Activated CD4-positive, alpha-beta memory T cell treated with anti-CD3 and anti-CD28 coated beads, Interleukin-2, amount 10 ng/mL, durations not matched to agents 7 days and 5 days (primary cell): ENCODE measurements around the gene ITGAD. TPM values are rescaled to one million over a fixed set of nuclear protein-coding genes. Genes with fewer than 3 reads are reported as not detected.
A peak's percentile ranks its signal among the peaks of the same experiment; 100 is the strongest.
"Not testable (repeated sequence)": the region's sequence is repeated elsewhere in the genome, so short reads cannot be mapped to it uniquely, and the experiment has no call there.

Experiments
- CTCF ChIA-PET: fragments of 350-600 bp; sonication (Branson Sonifier 250); formaldehyde crosslinking; loops from one replicate; lab custom pipeline; 2021; ENCODE audit warnings: antibody characterized with exemption, inconsistent platforms; lab: Charles Lee
- POLR2A ChIA-PET: fragments of 350-600 bp; sonication (Branson Sonifier 250); formaldehyde crosslinking; loops from one replicate; lab custom pipeline; 2021; ENCODE audit warnings: antibody characterized with exemption; lab: Charles Lee
- DNase-seq: peaks from one replicate; pipeline ENCODE4 v3.0.0-alpha.2; 2020
- H3K27ac Mint-ChIP-seq: one replicate; pipeline ENCODE4 v1.8.0; 2021; ENCODE audit warnings: mild to moderate bottlenecking, mixed read lengths
- H3K27me3 Mint-ChIP-seq: one replicate; pipeline ENCODE4 v1.8.0; 2021; ENCODE audit warnings: mixed read lengths
- H3K36me3 Mint-ChIP-seq: one replicate; pipeline ENCODE4 v1.8.0; 2021; ENCODE audit warnings: low read depth, mixed read lengths
- H3K4me1 Mint-ChIP-seq: one replicate; pipeline ENCODE4 v1.8.0; 2021; ENCODE audit warnings: mixed read lengths
- H3K4me3 Mint-ChIP-seq: one replicate; pipeline ENCODE4 v1.8.0; 2021; ENCODE audit warnings: mild to moderate bottlenecking, mixed read lengths
- H3K9me3 Mint-ChIP-seq: one replicate; pipeline ENCODE4 v1.8.0; 2021; ENCODE audit warnings: mixed read lengths
- total RNA-seq, 2 experiments: library from RNA; stranded (reverse); gene quantifications; one replicate each; pipeline ENCODE4 v1.2.3, GENCODE V29; 2021

Gene ITGAD
- total RNA-seq, 2 experiments from 2014 or later: not detected

DNA sequence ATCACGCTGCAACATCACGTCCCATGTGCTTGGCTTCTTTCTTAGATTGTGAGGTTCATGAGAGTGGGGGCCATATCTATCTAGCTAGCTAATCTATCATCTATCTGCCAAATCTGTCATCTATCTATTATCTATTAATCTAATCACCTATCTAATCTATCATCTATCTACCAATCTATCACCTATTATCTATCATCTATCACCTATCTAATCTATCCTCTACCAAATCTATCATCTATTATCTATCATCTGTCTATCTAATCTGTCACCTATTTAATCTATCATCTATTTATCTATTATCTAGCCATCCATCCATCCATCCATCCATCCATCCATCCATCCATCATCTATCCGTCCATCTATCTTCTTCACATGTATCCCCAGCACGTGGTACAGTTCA is 20.8 kb downstream of the ITGAD start:
- DNase-seq: no peak
- POLR2A ChIA-PET: no interaction called here
- Mint-ChIP-seq H3K4me1 (peaks cover 31% of the 10 kb centered on the region), H3K36me3 (no peaks in the 10 kb centered on the region), H3K27ac (no peak overlapping the region), H3K4me3 (no peak overlapping the region), H3K27me3 (peaks cover 24% of the 10 kb centered on the region), H3K9me3 (peaks cover 6% of the 10 kb centered on the region)
- CTCF ChIA-PET: no interaction called here

DNA sequence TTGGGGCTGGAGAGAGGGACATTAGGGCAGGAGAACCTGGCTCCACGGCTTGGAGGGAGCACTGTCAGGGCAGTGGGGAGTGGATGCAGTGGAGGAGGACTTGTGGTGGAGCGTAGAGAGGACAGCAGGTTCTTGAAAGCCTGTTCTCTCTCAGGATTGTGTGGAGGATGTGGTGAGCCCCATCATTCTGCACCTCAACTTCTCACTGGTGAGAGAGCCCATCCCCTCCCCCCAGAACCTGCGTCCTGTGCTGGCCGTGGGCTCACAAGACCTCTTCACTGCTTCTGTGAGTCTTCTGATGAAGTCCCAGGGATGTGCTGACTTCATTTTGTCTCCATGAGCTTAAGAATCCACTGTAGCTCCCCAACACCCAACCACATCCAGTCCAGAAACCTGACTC is 21.6 kb downstream of the ITGAD start:
- Mint-ChIP-seq H3K4me3 (no peak overlapping the region), H3K27ac (peak overlapping the region; percentile 37), H3K9me3 (peaks cover 6% of the 10 kb centered on the region), H3K36me3 (no peaks in the 10 kb centered on the region), H3K27me3 (peaks cover 24% of the 10 kb centered on the region), H3K4me1 (peaks cover 34% of the 10 kb centered on the region)
- POLR2A ChIA-PET: no interaction called here
- peak; percentile 62 for DNase-seq
- CTCF ChIA-PET: no interaction called here

DNA sequence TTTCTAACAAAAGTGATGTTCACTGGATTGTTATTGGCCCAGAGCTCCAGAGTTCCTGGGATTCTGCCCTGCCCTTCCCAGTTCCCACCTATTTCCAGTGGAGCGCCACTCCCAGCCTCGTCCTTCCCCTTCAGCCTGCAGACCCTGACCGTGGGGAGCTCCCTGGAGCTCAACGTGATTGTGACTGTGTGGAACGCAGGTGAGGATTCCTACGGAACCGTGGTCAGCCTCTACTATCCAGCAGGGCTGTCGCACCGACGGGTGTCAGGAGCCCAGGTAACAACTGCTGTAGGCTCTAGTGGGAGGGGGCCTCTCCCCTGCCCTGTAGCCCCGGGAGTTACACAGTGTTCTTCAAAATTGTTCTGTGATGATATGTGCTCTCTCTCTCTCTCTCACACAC is 23.2 kb downstream of the ITGAD start:
- Mint-ChIP-seq H3K4me1 (peaks cover 47% of the 10 kb centered on the region), H3K27me3 (peaks cover 24% of the 10 kb centered on the region), H3K27ac (no peak overlapping the region), H3K9me3 (peaks cover 6% of the 10 kb centered on the region), H3K4me3 (no peak overlapping the region), H3K36me3 (peaks cover 4% of the 10 kb centered on the region)
- POLR2A ChIA-PET: no interaction called here
- no peak for DNase-seq
- CTCF ChIA-PET: no interaction called here

DNA sequence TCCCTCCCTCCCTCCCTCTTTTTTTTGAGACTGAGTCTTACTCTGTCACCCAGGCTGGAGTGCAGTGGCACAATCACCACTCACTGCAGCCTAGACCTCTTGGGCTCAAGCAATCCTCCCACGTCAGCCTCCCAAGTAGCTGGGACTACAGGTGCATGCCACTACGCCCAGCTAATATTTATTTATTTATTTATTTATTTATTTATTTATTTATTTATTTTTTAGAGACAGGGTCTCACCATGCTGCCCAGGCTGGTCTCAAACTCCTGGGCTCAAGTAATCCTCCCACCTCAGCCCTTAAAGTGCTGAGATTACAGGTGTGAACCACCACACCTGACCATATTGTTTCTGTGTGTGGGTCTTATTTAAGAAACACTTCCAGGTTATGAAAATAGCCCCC is 23.9 kb downstream of the ITGAD start:
- CTCF ChIA-PET, H3K27ac Mint-ChIP-seq: not testable (repeated sequence)
- H3K4me1 Mint-ChIP-seq: peaks cover 54% of the 10 kb centered on the region

DNA sequence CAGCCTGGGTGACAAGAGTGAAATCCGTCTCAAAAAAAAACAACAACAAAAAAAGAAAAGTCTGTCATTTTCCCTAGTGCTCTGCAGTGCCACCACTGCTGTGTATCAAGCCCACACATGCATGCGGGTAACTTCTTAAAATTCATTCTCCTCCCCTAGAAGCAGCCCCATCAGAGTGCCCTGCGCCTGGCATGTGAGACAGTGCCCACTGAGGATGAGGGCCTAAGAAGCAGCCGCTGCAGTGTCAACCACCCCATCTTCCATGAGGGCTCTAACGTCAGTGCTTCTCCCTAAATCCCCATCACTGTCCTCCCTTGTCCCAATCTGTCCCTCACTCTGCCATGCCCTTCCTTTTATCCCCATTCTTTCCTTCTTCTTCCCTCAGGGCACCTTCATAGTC is 24.8 kb downstream of the ITGAD start:
- DNase-seq: no peak
- ChIA-PET POLR2A (interaction anchor here (0.9 kb wide), 1 partner anchor 14 kb away, joined by 3 read pairs; no protein-coding TSS in a partner anchor), CTCF (no interaction called here)
- Mint-ChIP-seq H3K36me3 (peaks cover 4% of the 10 kb centered on the region), H3K4me1 (peaks cover 63% of the 10 kb centered on the region), H3K9me3 (peaks cover 6% of the 10 kb centered on the region), H3K27ac (no peak overlapping the region), H3K27me3 (peaks cover 23% of the 10 kb centered on the region), H3K4me3 (no peak overlapping the region)

More for the DNA sequence above, 23.9 kb downstream of the ITGAD start:
- H3K36me3 Mint-ChIP-seq, POLR2A ChIA-PET, H3K9me3 Mint-ChIP-seq, DNase-seq, H3K4me3 Mint-ChIP-seq: not testable (repeated sequence)
- H3K27me3 Mint-ChIP-seq: peaks cover 24% of the 10 kb centered on the region

DNA sequence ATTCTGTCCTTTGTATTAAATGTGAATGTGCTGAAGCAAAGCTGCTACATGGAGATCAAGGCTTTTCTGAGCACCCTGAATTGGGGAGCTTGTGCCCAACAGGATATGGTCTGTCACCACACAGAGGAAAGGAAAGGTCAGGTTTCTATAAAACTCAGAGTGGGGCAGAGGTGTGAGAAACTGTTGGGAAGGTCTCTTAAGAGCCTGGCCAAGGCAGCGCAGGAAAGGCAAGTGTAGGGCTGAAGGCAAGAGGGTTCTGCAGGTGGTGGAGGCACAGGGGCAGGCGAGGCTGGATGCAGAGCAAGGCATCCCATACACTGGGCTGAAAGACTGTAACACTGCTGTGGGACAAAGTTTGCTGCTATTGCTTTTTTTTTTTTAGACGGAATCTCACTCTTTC is 26.9 kb downstream of the ITGAD start:
- H3K27ac Mint-ChIP-seq: peak overlapping the region; percentile 55
- POLR2A ChIA-PET: interaction anchor here (0.8 to 1.6 kb wide), 4 partner anchors 11 to 242 kb away, joined by 3 to 4 read pairs (median 4); no protein-coding TSS in a partner anchor
- H3K4me1 Mint-ChIP-seq: peaks cover 69% of the 10 kb centered on the region
- peaks cover 14% of the 10 kb centered on the region for H3K27me3 Mint-ChIP-seq
- H3K4me3 Mint-ChIP-seq: no peak overlapping the region
- DNase-seq: peak; percentile 38
- peaks cover 10% of the 10 kb centered on the region for H3K36me3 Mint-ChIP-seq
- CTCF ChIA-PET: interaction anchor here (1.0 to 1.6 kb wide), 3 partner anchors 37 to 41 kb away, joined by 3 to 6 read pairs (median 4); no protein-coding TSS in a partner anchor
- H3K9me3 Mint-ChIP-seq: peaks cover 6% of the 10 kb centered on the region

DNA sequence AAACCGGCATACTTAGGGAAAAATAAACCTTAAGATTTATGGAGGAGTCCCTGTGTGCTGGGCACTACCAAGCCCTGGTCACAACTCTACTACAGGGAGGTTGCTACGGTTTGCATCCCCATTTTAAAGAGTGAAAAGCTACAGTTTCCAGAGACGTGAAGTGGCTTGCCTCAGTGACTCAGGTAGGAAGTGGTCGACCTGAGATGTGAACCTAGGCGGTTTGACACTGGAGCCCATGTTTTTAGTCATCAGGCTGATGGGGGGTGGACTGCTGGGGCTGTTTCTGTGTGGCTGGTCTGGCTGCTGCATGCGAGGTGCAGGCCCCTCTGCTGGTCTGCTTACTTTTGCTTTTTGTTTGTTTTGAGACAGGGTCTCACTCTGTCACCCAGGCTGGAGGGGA is 28.5 kb downstream of the ITGAD start:
- ChIA-PET CTCF (interaction anchor here (1.0 to 1.4 kb wide), 4 partner anchors 9 to 280 kb away, joined by 3 to 6 read pairs (median 4); no protein-coding TSS in a partner anchor), POLR2A (interaction anchor here (1.0 to 2.3 kb wide), 7 partner anchors 9 to 452 kb away, joined by 3 to 8 read pairs (median 5); partner anchors contain the start of genes FUS and ZNF267)
- H3K27ac Mint-ChIP-seq: peak overlapping the region; percentile 80
- peaks cover 60% of the 10 kb centered on the region for H3K4me1 Mint-ChIP-seq
- peak; percentile 83 for DNase-seq
- peaks cover 11% of the 10 kb centered on the region for H3K27me3 Mint-ChIP-seq
- H3K36me3 Mint-ChIP-seq: peaks cover 13% of the 10 kb centered on the region
- peaks cover 14% of the 10 kb centered on the region for H3K9me3 Mint-ChIP-seq
- H3K4me3 Mint-ChIP-seq: no peak overlapping the region

DNA sequence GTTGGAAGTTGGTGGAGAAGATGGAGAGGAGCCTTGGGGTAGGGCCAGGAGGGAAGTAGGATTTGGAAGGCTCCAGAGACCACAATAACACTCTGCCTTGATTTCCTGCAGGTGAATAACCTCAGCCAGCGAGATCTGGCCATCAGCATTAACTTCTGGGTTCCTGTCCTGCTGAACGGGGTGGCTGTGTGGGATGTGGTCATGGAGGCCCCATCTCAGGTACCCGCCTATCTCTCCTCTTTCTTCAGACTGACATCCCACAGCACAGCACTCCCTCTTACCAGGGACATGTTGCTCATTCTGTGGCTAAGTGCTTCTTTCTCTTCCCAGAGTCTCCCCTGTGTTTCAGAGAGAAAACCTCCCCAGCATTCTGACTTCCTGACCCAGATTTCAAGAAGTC is 30.1 kb downstream of the ITGAD start:
- peak; percentile 21 for DNase-seq
- Mint-ChIP-seq H3K4me3 (no peak overlapping the region), H3K4me1 (peaks cover 55% of the 10 kb centered on the region), H3K27ac (peak overlapping the region; percentile 21), H3K9me3 (peaks cover 11% of the 10 kb centered on the region), H3K36me3 (peaks cover 13% of the 10 kb centered on the region), H3K27me3 (peaks cover 10% of the 10 kb centered on the region)
- ChIA-PET CTCF (no interaction called here), POLR2A (interaction anchor here (1.6 to 2.1 kb wide), 2 partner anchors 8 to 243 kb away, joined by 4 to 8 read pairs; partner anchors contain the start of gene FUS)

DNA sequence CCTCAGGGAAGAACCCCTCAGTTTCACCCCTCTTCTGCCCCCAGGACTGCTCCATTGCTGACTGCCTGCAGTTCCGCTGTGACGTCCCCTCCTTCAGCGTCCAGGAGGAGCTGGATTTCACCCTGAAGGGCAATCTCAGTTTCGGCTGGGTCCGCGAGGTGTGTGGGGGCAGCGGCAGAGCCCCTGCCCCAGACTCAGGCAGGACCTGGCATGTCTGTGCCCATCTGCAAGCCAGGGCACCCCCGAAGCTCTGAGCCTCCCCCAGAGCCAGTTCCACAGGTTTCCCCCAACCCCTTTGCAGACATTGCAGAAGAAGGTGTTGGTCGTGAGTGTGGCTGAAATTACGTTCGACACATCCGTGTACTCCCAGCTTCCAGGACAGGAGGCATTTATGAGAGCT is 30.7 kb downstream of the ITGAD start:
- H3K27ac Mint-ChIP-seq: no peak overlapping the region
- peaks cover 13% of the 10 kb centered on the region for H3K36me3 Mint-ChIP-seq
- no peak for DNase-seq
- H3K9me3 Mint-ChIP-seq: peaks cover 8% of the 10 kb centered on the region
- CTCF ChIA-PET: no interaction called here
- peaks cover 10% of the 10 kb centered on the region for H3K27me3 Mint-ChIP-seq
- no peak overlapping the region for H3K4me3 Mint-ChIP-seq
- H3K4me1 Mint-ChIP-seq: peaks cover 55% of the 10 kb centered on the region
- POLR2A ChIA-PET: no interaction called here

DNA sequence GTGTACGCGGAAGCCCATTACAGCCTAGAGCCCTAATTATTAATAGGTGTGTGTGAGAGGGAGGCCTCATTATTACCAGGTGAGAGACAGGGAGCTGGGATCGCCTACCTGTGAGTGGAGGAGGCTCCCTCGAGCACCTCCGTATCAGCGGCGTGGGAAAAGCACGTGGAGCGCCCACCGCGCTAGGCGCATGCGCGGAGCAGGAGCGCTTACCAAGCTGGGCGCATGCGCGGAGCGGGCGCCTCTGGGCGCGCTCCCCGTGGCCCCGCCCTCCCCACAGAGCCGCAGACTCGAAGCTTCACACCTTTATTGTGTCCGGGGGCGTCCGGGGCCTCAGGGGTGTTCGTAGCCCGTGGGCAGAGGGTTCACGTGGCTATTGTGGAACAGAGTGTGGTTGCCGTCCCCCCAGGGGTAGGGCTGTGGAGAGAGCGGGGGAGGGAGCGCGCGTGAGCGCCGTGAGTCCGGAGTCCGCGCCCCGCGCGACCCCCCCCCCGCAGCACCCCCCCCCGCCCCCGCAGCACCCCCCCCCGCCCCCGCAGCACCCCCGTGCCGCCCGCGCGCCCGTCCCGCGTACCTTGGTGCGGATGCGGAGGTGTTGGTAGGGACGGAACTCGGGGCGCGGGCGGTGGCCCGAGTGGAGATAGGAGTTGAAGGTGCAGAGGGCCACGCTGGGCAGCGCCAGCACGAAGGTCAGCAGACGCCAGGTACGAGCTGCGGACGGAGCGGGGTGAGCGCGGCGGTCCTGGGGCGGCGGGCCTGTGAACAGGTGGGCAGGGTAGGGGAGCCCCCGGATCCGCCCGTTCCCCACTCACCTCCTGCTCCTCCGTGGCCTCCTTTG is 34.5 kb downstream of the ITGAD start:
- Mint-ChIP-seq H3K27me3 (peaks cover 7% of the 10 kb centered on the region), H3K36me3 (peaks cover 10% of the 10 kb centered on the region), H3K27ac (no peak overlapping the region), H3K4me3 (peak overlapping the region; percentile 35), H3K4me1 (peaks cover 34% of the 10 kb centered on the region), H3K9me3 (peaks cover 8% of the 10 kb centered on the region)
- CTCF ChIA-PET: interaction anchor here (1.0 to 1.3 kb wide), 3 partner anchors 25 to 69 kb away, joined by 3 read pairs; no protein-coding TSS in a partner anchor
- POLR2A ChIA-PET: no interaction called here
- peak; percentile 64 for DNase-seq

DNA sequence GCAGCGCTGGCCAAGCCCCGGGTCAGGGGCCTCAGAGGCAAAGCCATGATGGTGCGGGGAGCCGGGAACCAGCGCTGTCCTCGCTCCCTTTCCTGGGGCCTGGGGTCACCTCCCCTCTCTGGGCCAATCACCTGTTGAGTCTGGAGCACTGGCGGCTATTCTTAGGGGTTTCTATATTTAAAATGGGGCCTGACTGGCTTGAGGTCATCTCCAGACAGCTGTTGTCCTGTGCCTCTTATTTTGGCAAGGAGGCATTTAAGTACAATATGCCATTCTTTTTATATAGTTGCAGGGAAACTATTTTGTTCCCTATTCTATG is 35.1 kb downstream of the ITGAD start, which contains the start of gene COX6A2:
Gene COX6A2, minus strand, starts transcription at position 82 of the 319 bp plus-strand sequence. Its CDS starts 35 bp downstream, at position 47.
- peaks cover 9% of the 10 kb centered on the region for H3K36me3 Mint-ChIP-seq
- ChIA-PET CTCF (interaction anchor here (1.0 to 1.9 kb wide), 3 partner anchors 14 to 70 kb away, joined by 3 to 9 read pairs (median 3); partner anchors contain the start of gene ZNF843), POLR2A (no interaction called here)
- peaks cover 7% of the 10 kb centered on the region for H3K27me3 Mint-ChIP-seq
- peaks cover 8% of the 10 kb centered on the region for H3K9me3 Mint-ChIP-seq
- DNase-seq: no peak
- no peak within 1 kb of the TSS for H3K27ac Mint-ChIP-seq
- H3K4me3 Mint-ChIP-seq: peak within 1 kb of the TSS; percentile 35
- peaks cover 28% of the 10 kb centered on the region for H3K4me1 Mint-ChIP-seq

DNA sequence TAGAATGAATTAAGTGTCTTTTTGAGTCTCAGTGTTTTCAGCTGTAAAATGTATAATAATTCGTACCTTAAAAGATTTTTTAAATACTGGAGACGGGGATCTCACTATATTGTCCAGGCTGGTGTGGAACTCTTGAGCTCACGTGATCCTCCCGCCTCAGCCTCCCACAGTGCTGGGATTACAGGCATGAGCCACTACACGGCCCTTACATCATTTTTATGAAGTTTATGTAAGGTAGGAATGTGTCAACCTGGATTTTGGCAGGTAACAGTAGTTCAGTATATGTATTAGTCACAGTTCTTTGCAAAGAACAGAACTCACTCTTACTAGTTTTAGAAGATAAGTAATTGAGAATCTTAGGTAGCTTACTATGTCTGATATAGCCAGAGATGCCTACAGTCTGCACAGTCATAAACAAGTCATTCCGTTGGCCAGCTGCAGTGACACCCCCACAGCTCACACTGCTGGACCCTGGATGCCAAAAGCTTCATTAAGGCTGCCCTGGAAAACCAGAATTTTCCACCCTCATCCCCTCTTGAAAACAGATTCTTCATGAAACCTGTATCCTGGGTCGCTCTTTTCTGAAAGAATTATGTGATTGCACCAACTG is 35.6 kb downstream of the ITGAD start:
- H3K9me3 Mint-ChIP-seq: peaks cover 8% of the 10 kb centered on the region
- ChIA-PET POLR2A (no interaction called here), CTCF (interaction anchor here (1.0 to 1.9 kb wide), 3 partner anchors 14 to 70 kb away, joined by 3 to 9 read pairs (median 3); partner anchors contain the start of gene ZNF843)
- no peak for DNase-seq
- H3K36me3 Mint-ChIP-seq: peaks cover 7% of the 10 kb centered on the region
- H3K27me3 Mint-ChIP-seq: peaks cover 7% of the 10 kb centered on the region
- no peak overlapping the region for H3K27ac Mint-ChIP-seq
- H3K4me1 Mint-ChIP-seq: peaks cover 23% of the 10 kb centered on the region
- no peak overlapping the region for H3K4me3 Mint-ChIP-seq
